Measurements from ENCODE around the gene LIN54.

DNA sequence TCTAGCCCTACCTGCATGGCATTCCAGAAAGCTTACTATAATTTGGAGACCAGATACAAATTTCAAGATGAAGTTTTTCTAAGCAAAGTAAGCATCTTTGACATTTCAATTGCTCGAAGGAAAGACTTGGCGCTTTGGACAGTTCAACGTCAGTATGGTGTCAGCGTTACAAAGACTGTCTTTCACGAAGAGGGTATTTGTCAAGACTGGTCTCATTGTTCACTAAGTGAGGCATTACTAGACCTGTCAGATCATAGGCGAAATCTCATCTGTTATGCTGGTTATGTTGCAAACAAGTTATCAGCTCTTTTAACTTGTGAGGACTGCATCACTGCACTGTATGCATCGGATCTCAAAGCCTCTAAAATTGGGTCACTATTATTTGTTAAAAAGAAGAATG, 92.5 kb downstream of the LIN54 start:
- TF ChIP-seq, protein P1, sequence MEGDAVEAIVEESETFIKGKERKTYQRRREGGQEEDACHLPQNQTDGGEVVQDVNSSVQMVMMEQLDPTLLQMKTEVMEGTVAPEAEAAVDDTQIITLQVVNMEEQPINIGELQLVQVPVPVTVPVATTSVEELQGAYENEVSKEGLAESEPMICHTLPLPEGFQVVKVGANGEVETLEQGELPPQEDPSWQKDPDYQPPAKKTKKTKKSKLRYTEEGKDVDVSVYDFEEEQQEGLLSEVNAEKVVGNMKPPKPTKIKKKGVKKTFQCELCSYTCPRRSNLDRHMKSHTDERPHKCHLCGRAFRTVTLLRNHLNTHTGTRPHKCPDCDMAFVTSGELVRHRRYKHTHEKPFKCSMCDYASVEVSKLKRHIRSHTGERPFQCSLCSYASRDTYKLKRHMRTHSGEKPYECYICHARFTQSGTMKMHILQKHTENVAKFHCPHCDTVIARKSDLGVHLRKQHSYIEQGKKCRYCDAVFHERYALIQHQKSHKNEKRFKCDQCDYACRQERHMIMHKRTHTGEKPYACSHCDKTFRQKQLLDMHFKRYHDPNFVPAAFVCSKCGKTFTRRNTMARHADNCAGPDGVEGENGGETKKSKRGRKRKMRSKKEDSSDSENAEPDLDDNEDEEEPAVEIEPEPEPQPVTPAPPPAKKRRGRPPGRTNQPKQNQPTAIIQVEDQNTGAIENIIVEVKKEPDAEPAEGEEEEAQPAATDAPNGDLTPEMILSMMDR (conservative IDR thresholded peaks at IDR 0.05; ENCODE audit: low read depth, low read length), result no peak
- TF ChIP-seq RAD21 (IDR thresholded peaks at IDR 0.05; ENCODE audit: low read length) (no peak), CHD1 (IDR thresholded peaks at IDR 0.05; ENCODE audit: low read depth, low read length) (no peak), POLR2A (IDR thresholded peaks at IDR 0.05; ENCODE audit: low read depth, low read length) (no peak)
- TF ChIP-seq, protein P2, sequence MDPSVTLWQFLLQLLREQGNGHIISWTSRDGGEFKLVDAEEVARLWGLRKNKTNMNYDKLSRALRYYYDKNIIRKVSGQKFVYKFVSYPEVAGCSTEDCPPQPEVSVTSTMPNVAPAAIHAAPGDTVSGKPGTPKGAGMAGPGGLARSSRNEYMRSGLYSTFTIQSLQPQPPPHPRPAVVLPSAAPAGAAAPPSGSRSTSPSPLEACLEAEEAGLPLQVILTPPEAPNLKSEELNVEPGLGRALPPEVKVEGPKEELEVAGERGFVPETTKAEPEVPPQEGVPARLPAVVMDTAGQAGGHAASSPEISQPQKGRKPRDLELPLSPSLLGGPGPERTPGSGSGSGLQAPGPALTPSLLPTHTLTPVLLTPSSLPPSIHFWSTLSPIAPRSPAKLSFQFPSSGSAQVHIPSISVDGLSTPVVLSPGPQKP (IDR thresholded peaks at IDR 0.05; ENCODE audit: borderline replicate concordance, low read depth, low read length), result no peak

Data from IMR-90 (cell line).